Germinal center (tissue), 1 donor: Measurements from ENCODE around the gene UBE2J2.
"Not testable (repeated sequence)": the region's sequence is repeated elsewhere in the genome, so short reads cannot be mapped to it uniquely, and the experiment has no call there.

Experiments used
- DNase-seq: peaks from one replicate; pipeline ENCODE4 v3.0.0; 2012; ENCODE audit warnings: mixed read lengths, low spot score

UBE2J2 gene

DNA sequence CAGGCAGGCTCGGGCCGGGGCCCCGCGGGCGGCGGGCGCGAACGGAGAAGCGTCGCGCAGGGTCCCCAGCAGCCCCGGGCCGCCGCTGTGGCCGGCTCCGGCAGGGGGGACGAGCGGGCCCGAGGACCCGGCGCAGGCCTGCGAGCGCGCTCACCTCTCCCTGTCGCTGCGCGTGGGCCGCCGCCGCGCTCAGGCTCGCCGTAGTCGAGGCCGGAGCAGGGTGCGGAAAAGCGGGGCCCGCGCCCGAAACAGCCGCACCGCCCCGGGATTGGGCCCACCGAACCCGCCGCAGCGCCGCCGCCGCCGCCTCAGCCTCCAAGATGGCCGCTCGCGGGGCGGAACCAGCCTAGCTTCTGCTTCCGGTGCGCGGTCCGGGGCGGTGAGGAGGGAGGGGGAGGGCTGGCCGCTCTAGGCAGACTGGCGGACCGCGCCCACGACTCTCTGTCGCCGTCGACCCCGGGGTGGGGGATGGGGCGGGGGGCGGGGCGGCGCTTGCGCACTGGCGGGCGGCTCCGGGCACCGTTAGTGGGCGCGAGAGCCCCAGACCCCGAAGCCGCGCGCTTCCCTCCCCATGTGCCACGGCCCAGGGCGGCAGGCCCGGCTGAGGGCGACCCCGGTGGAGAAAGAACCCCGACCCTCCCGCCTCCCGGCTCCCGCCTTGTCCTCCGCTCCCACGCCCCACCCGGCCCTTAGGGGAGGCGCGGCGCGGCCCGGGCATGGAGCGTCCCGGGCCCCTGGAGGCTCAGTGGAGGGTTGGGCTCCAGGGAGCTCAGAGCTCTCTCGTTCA, at the start of gene UBE2J2:
Gene UBE2J2, minus strand, starts transcription at position 343 of the 787 bp plus-strand sequence. CDS start 5,862 bp downstream, outside the sequence.
- DNase-seq = peak; percentile 96

- DNase-seq = no peak
Measured at GRCh38 chr1:1322952-1323351, 49.3 kb upstream of the UBE2J2 start.

- no peak for DNase-seq
Measured at GRCh38 chr1:1322418-1322817, 48.8 kb upstream of the UBE2J2 start.

DNA sequence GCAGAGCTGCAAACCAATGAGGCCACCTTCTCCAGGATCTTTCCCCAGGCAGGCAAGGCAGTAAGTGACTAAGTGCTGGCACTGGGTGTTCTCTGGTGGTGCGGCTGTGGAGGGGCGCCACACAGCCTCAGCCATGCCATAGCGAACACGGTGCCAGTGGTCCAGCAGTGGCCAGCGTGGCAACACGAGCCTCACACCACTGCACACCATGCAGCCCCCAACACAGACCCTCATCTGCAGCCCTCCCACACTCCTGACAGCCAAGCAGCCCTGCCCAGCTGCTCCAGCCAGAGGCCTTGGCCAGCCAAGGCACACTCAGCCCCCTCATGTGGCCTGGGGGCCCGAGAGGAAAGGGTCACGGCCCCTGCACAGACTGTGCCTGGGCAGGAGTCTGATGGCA, 47.8 kb upstream of the UBE2J2 start:
- no peak for DNase-seq

- DNase-seq = no peak
Measured at GRCh38 chr1:1320666-1321448, 47.2 kb upstream of the UBE2J2 start.

DNA sequence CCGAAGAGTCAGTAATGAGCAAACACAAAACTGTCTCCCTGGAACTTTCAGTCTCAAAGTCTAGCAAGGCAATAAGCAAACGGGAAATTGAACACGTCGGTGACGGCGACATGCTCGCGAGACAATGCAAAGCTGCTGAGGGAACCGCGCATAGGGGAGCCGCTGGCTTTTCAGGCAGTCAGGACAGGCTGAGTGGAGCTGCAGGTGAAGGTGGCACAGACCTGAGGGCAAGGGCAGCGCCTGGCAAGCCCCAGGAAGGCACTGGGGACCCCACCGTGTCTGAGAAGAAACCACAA, 45.9 kb upstream of the UBE2J2 start:
- no peak for DNase-seq

- DNase-seq = no peak
Measured at GRCh38 chr1:1318777-1319645, 45.4 kb upstream of the UBE2J2 start.

DNA sequence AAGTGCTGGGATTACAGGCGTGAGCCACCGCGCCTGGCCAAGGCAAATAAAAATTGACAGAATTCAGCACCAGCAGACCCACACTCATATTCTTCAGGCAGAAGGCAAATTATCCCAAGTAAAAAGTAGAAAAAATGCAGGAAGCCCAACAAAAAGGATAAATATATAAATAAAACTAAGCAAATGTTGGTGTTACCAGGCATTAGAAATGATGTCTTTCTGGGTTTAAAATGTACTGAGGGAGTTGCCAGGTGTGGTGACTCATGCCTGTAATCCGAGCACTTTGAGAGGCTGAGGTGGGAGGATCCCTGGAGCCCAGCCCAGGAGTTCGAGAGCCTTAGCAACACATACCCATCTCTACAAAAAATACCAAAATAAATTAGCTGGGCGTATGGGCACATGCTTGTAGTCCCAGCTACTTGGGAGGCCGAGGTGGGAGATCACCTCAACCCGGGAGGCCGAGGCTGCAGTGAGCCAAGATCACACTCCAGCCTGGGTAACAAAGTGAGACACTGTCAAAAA, 44.5 kb upstream of the UBE2J2 start:
- no peak for DNase-seq

DNA sequence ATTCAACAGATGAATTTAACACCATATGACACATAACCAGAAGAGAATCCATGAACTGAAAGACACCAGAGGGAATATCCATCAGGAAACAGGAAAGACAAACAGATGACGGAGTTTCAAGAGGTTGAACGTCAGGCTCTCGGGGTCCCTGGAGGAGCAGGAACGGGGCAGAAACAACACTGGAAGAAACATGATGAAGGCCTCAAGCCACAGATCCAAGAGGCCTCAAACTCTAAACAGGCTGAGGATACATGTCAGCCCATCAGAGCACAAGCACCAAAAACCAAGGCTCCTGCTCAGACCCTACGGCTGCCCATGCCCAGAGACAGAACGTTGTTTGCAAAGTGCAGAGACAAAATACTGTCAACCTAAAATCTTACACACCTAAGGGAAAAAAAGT, 43.8 kb upstream of the UBE2J2 start:
- DNase-seq = no peak

GRCh38 chr1:1316199-1316598, 42.5 kb upstream of the UBE2J2 start:
- not testable (repeated sequence) for DNase-seq

DNA sequence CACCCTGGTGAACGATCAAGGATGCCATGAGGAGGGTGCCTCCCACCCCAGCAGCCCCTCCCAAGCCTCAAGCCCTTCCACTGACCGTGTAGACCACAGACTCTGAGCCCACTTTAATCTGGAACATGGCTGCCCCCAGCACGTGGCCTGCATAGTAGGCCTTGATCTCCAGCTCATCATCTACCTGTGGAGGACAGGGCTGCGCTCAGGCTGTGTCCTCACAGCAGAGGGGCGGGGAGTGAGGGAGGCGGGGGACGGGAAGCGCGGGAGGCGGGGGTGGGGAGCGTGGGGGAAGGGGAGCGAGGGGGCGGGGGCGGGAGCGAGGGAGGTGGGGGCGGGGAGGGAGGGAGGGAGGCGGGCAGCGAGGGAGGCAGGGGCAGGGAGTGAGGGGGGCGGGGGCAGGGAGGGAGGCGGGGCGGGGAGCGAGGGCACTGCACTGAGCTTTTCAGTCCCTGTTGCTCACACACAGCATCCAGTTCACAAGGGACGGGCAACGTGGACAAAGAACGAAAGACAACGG, 41.8 kb upstream of the UBE2J2 start:
- no peak for DNase-seq

DNA sequence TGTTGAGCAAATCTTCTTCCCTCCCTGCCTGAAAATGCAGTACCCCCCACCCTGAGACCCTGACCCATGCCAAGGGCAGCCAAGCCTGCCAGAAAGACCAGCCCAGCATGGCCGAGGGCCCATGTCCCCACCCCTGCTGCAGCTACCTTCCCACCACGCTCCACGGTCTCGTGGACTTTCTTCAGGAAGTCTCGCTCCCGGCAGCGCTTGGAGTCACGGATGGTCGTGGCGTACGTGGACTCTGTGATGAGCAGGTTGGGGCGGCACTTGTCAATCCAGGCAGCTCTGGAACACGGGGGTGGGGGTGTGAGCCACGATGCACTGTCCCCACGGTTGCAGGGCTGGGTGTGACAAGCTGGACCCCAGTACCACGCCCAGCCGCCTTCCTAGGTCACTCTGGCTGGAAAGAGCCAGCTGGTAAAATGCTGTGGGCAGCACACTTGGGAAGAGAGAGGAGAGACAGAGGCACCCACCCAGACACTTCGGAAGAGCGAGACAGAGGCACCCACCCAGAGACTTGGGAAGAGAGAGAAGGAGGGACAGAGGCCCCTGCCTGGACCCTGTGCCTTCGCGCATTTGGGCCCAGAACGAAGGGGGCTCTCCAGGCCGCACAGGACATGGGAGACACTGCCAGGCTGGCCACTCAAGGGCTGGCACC, 41.2 kb upstream of the UBE2J2 start:
- no peak for DNase-seq

DNA sequence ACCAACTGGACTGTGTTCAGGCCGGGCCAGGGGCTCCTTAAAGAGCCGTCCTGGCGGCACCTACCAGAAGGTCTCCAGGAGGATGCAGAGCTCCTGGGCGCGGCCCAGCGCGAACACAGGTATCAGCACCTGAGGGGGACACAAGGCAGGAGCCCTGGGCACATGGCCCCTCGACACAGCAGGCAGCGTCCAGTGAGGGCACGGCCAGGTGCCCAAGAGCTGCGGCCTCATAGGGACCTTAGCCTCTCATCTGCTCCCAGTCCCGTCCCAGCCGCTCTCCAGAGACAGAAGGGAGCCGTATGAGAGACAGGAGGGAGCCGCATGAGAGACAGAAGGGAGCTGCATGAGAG, 40.6 kb upstream of the UBE2J2 start:
- DNase-seq = no peak

GRCh38 chr1:1313500-1314236, 40.0 kb upstream of the UBE2J2 start:
- DNase-seq = no peak

- DNase-seq = no peak
Measured at GRCh38 chr1:1312450-1313314, 39.0 kb upstream of the UBE2J2 start.

GRCh38 chr1:1311107-1312104, 37.8 kb upstream of the UBE2J2 start:
- no peak for DNase-seq

- DNase-seq = no peak
Measured at GRCh38 chr1:1310476-1311053, 36.9 kb upstream of the UBE2J2 start.

DNA sequence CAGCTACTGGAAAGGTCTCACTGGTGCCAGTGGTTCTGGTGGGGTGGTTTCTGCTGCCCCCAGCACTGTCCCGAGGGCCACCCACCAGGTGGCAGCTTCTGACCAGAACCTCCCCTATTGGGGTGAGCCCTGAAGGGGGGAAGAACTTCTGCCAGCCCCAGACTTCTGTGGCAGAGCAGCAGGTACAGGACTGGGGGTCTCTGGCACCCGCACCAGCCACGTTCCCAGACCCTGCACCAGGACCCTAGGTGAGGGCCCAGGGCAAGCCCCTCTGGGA, 36.4 kb upstream of the UBE2J2 start:
- DNase-seq = no peak
